GM11168 (cell line): ENCODE results near the gene NOG.

ENCODE experiments used
- in situ Hi-C: fragments of 300-500 bp; cut with MboI; formaldehyde crosslinking; loops from one replicate; pipeline ENCODE4 v1.12.0; 2022; ENCODE audit warnings: low sequenced_read_pairs; ENCODE audit not compliant: unreplicated experiment

NOG gene

DNA sequence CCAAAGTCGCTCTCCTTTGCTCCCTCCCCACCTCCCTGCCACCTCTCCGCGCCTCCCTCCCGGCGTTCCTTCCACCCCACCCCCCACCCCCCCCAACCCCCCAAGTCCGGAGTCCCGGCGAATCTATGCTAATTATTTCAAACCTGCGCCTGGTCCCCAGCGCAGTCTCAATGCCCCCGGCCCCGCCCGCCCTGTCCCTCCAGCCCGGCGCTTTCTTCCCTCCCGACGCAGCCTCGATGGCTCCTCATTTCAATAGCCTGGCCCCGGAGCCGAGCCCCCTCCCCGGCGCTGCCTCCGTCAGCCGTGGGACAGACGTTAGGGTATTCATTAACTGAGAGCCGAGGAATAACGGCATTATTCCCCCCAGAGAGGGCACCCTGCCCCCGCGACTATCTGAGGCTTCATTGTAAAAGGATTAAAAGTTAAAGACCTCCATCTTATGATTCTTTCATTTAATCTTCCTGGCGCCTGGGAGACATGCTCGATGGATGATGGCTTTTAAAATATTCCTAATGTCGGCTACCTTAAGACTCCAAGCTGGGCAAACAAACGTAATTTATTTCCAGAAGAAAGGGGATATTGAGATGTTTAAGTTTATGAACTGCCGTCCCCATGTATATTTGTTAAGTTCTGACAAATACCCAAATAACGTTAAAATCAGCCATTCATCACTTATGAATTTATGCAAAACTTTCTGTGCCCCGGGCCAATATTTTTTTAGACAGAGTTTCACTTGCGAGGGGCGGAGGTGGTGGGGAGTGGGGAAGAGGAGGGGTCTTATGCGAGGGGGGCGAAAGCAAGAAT, 3.4 kb downstream of the NOG start:
- in situ Hi-C loops: no loop called here

DNA sequence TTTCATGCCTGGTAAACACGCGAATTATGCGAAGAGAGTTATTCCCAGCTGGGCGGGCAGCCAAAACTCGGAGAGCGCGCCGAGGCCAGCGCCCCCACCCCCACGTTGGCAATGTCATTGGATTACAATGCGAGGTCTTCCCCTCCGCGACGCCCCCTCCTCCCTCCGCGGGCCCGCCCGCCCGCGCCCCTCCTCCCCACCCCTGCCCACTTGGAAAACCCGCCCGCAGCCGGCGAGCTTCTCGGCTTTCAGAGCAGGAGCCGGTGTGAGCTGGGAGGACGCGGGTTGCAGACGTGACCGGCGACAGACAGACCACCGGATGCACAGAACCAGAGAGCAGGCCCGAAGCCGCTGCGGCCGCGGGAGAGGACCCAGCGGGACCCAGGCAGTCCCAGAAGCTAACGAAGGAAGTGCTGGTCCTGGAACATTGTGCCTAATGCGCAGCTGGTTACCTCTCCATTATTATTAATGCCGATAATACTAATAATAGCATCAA, 4.0 kb downstream of the NOG start:
- in situ Hi-C loops: no loop called here

DNA sequence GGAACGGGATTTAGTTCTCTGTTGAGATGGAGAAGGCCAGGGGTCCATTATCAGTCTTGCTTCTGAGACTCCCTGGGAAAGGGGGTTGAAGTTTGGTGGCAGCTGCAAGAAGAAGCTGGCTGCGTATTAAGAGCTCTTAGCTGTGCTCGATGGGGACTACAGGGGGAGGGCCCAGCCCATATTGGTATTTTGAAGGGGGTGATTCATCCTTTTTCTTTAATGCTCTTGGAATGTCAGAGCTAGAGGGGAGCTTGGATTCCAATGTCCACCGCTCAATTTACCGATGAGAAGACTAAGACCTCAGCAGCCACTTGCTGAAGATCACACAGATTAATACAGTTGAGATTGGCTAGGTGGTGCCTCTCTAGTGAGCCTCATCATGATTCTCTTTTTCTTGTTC, 5.0 kb downstream of the NOG start:
- in situ Hi-C loops: no loop called here

DNA sequence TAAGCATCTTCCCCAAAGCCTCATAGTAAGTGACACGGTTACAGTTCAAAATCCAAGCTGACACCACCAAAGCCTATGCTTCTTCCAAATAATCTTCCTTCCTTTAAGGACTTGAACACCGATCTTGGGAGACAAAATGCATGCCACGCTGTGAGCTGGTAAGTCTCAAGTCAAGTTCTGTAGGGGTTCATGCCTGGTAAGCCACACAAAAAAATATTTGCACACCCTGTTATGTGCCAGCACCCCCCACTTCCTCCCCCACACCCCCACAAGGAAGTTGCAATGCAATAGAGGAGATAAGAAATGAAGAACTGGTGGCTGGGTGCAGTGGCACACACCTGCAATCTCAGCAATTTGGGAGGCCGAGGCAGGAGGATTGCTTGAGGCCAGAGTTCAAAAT, 5.6 kb downstream of the NOG start:
- in situ Hi-C loops: no loop called here

DNA sequence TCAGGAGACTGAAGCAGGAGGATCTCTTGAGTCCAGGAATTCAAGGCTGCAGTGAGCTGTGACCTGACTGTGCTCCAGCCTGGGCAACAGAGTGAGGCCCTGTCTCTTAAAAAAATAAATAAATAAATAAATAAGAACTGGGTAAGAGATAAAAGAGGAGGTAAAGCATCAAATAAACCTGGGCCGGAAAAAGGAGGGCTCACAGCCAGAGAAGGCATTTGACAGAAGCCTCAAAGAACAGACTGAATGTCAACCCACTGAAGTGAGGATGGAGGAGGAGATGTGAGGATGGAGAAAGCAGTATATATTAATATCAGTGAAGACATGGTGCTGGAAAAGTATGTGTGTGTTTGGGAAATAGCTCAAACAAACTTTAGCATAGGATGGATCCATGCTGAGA, 6.1 kb downstream of the NOG start:
- in situ Hi-C loops: no loop called here

DNA sequence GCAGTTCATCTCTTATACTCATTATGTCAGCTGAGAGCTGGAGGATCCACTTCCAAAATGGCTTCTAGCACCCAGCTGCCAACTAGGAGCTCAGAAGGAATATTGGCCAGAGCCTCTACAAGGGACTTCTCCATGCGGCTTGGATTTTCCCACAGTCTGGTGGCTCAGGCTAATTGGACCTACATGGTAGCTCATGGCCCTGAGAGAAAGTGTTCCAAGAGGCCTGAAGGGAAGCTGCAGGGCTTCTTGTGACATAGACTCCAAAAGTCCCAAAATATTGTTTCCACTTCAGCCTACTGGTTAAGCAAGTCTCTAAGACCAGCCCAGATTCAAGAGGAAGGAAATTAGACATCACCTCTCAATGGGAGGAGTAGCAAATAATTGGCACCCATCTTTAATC, 6.8 kb downstream of the NOG start:
- in situ Hi-C loops: loop anchor here (10.0 kb wide), 1 partner anchor 185 kb away; no protein-coding TSS in a partner anchor

DNA sequence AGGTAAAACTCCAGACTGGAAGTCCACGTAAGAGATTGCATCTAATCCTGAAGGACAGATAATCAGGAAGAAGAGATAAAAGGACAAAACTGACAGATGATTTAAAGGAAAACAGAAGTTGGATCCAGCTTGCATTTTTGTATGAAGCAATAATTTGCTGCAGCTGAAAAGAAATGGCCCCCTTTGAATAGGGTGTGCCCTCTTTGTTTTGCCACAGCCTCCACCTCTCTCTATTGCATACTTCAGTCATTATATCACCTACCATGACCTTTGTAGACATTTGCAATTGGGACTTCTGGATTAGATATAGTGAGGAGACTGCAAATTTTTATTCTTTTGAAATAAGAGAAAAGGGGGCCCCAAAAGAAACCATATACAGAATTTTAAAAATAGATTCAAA, 8.1 kb downstream of the NOG start:
- in situ Hi-C loops: loop anchor here (10.0 kb wide), 1 partner anchor 183 kb away; no protein-coding TSS in a partner anchor

DNA sequence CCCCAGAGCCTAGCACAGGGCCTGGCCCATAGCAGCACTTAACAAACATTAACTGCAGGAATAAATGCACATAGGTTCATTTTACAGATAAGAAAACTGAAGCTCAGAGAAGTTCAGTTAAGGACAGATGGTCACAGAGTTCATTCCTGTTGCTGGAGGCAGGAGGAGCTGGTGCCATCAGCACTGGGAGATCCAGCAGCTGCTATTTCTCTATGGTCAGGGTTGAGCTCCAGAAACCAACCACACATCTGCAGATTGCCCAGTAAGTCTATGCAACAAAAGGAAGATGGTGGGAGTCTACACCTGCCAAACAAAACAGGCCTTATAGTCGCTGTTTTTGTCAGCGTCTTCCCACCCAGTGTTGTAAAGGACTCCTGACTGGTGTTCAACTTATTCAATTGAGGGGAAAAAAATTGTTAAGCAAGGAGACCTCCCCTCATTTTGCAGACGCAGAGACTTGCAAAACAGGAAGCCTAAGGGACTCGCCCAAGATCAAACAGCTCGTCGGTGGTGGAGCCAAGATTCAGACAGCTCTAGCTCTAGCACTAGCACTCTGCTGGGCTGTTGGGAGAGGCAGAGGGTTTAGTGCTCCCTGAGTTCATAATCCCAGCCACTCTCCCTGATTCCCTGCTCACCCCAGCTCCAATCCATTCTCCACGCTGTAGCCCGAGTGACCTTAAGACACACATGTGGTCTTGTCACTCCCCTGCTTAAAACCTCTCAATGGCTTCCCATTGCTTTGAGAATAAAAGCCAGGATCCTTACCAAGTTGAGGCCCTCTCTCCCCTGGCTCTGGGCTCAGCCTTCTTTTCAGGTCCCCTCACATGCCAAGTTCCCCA, 9.0 kb downstream of the NOG start:
- in situ Hi-C loops: loop anchor here (10.0 kb wide), 1 partner anchor 182 kb away; no protein-coding TSS in a partner anchor

DNA sequence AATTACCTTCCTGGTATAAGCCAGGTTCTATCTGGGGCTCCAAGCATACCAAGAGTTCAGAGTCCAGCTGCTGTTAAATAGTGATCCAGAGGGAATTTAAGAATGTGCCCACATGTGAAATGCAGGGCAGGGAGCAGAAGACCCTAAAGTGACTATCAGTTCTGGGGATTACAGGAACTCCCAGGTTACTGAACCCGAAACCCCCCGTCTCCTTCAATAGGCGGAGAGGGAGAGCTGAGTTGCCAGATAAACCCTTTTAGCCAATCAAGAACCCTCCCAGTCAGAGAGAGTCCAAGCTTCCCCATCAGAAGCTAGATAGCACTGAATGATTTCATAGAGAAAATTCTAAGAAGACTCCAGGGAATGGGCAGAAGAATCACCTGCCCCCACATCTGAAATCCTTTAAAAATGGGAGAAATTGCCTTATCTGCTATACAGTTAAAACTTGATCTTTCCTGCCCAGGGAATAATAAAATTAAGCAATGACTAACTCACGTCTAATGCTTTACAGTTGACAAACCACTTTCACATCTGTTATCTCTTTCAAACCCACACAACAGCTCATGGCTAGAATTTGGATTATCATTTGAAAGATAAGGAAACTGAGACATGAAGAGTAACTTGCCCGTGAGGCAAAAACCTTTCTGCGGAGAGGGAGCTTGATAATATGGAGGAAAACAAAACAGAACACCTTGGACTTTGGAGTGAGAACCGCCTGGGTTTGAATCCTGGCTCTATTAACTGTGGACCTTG, 10.2 kb downstream of the NOG start:
- in situ Hi-C loops: loop anchor here (10.0 kb wide), 1 partner anchor 181 kb away; no protein-coding TSS in a partner anchor

DNA sequence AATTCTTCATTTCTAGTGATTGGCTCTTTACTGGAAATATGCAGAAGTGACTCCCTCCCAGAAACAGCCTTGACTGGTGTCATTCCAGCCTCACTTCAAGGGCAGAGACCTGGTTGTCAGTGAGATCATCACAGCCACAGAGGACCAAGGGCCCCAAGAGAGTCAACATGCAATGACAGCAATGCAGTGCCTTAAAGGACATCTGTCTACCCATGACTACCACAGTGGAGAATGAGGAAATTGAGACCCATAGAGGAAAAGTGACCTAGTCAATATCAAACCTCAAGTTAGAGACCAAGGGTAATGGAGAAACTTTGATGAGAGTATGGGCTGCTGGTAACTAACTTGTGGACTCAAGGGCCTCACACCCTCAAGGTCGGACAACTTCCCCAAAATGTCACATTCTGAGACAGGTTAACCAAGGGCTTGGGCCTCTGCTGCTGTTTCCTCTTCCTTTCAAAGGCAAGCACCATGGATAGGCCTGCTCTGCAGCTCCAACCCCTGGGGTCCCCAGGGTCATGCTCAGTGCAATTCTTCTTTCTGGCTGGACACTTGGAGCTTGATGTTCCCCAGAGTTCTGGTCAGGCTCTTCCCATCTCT, 11.3 kb downstream of the NOG start:
- in situ Hi-C loops: loop anchor here (10.0 kb wide), 1 partner anchor 180 kb away; no protein-coding TSS in a partner anchor

DNA sequence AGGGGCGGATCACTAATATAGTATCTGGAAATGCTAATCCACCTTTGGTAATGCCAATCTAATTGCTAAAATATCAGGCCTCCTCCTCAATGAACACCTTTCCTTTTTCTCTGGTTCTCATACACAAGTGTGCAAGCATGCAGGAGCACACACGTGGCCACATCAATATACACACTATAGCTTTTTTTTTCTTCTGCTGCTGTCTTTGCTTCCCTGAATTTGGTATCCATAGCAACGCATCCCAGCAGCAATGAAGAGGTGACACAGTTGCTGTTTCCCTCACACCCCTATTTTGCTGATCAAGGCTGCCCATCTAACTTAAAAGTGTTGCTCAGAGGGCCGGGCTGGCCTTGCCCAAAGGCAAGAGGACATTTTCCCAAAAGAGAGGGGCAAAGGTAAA, 15.4 kb downstream of the NOG start:
- in situ Hi-C loops: loop anchor here (10.0 kb wide), 1 partner anchor 176 kb away; no protein-coding TSS in a partner anchor

DNA sequence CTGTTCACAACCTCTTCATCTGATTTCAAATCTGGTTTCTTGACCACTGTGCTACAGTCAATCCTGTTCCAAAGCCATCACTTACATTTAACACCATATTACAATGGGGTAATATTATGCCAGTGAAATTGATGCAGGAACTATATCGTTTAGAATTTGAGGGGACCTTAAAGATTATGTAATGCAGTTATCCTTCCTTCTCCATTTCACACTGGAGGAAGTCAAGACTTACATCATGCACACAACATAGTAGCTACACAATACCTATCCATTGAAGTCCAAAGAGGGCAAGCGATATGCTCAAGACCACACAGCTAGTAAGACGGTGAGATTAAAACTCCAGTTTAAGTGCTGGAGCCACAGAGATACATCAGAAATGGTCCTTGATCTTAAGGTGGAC, 16.8 kb downstream of the NOG start:
- in situ Hi-C loops: no loop called here

DNA sequence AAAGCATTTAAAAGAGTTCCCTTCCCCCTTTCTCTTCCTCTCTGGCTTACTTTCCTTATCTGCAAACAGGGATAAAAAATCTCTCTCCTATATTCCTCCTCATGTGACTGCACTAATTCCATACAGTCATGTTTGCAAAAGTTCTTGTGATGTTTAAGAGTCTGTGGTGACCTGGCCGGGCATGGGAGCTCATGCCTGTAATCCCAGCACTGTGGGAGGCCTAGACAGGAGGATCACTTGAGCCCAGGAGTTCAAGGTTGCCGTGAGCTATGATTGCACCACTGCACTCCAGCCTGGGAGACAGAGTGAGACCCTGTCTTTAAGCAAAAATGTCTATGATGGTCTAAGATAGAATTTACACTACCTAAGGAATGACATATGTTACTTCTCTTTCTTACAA, 19.6 kb downstream of the NOG start:
- in situ Hi-C loops: no loop called here

DNA sequence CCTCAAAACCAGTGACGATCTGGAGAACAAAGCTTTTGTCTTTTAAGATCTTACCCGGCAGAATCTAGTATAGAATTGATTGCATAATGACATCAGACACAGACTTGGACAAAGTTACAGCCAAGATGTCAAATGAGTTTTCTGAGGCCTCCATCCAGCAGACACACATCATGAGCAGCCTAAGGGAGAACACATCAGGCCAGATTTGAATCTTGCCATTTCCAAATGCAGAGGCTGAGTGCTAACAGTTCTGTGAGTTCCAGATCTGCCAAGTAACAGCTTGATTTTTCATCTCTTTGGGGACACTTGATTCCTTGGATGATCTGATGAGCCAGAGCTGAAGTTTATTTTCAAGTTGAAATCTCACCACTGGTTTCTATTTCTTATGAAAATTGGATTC, 21.0 kb downstream of the NOG start:
- in situ Hi-C loops: no loop called here

DNA sequence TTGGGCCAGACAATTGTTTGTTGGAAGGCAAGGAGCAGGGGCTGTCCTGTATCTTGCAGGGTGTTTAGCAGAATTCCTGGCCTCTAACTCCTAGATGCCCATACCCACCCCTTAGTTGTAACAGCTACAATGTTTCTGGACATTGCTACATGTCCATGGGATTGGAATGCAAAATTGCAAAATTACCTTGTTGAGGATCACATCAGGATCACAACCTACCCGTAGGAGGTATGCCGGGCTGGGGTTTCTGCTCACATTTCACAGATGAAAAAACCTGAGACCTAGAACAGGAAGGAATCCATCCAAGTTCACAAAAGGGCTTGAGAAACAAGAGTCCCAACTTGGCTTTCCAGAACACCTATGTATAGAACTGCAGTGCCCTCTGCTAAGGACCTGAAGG, 22.7 kb downstream of the NOG start:
- in situ Hi-C loops: no loop called here

DNA sequence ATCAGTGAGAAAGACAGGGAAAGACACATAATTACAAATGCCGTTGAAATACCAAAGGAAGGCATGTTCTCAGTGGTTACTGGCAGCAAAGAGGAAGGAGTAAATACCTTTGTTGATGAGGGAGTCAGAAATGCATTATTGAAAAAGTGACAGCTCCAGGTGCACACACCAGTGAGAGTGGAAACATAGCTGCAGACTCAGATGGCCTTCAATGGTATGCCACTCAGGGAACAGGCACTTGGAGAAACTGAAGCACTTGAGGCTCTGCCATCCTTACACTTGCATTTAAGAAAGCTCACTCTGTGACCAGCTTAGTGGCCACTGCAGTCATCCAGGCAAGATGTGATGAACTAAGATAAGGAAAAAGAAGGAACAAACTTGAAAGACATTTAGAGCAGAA, 29.9 kb downstream of the NOG start:
- in situ Hi-C loops: no loop called here

DNA sequence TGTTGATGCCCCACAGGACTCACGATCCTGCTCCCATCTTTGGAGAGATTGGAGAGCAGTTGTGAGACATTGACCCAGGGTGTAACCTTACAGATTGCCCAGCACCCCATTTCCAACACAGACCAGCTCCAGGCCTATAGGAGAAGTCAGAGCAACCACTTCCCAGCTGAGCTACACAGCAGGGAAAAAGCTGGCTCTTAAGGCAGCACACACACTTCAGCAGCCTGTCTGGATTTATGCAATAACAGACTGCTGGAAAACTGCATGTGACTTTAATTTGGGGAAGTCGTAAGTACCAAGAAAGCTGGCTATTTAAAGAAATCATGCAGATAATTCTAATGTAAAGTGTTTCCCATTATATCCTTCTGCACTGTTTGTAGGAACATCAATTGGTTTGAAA, 30.8 kb downstream of the NOG start:
- in situ Hi-C loops: no loop called here

DNA sequence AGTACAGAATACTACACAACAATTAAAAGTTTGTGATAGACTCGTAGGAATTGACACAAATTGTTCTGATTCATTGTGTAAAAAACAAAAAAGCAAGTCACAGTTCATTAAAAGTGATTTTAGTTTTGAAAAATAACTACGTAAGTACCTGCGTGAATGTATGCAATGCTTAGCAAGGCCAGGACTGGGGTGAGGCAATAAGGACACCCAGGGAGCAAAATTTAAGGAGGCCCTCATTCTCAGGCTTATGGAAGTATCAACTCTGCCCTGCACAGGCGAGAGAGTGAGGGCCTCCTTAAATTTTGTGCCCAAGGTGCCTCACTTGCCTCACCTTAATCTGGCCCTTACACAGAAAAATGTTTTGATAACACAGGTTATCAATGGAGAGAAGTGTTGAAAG, 31.4 kb downstream of the NOG start:
- in situ Hi-C loops: no loop called here

DNA sequence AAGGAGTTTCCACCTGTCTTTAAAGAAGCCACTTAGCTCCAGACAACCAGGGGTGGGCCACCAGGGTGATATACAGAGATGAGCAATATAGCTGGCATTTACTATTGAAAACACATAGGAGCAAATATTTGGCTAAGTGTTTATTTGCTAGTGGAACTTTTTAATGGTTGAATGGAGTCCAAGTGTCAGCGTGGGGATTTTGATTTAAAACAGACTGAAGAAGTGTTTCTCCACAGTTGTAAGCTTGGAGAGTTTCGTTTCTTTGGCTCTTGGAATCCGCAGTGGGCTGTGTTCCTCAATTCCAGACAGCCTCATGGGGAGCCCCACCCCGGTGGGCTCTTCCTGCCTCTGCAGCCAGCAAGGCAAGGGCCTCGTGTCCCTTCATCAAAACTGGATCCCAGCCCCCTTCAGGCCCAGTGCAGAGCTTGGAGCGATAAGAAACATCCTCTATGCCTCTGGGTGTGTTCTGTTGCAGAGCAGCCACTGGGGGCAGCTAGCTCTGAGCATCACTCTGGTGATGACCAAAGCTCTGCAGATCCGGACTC, 36.1 kb downstream of the NOG start:
- in situ Hi-C loops: no loop called here

DNA sequence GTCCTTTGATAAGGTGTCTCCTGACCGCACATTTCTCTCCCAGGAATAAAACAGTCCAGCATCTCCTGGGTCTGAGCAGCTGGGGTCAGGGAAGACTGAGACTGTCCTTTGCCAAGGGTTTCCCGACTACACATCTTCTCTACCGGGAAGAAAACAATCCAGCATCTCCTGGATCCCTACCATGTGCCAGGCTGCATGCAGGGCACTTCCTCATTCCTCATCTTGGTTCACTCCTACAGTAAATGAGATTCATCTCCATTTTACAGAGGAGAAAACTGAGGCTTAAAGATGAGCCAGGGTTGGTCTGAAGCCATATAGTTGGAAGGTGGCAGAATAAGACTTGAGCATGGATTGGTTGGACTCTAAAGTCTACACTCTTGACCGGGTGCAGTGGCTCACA, 36.7 kb downstream of the NOG start:
- in situ Hi-C loops: no loop called here
